Activated CD8-positive, alpha-beta memory T cell treated with anti-CD3 and anti-CD28 coated beads, Interleukin-2, amount 50 U/mL, for 24 hours (primary cell): ENCODE results near the gene HOXA3.

ENCODE experiments used
- DNase-seq: peaks from one replicate; pipeline ENCODE4 v3.0.0-alpha.2; 2020; ENCODE audit errors: extremely low read depth

Gene HOXA3

GRCh38 chr7:27114881-27115220 lies 37.5 kb downstream of the HOXA3 start:
- no peak for DNase-seq

GRCh38 chr7:27113991-27114769 lies 38.2 kb downstream of the HOXA3 start:
- no peak for DNase-seq

- DNase-seq, result no peak
Measured at GRCh38 chr7:27112955-27113949, 39.1 kb downstream of the HOXA3 start.

DNA sequence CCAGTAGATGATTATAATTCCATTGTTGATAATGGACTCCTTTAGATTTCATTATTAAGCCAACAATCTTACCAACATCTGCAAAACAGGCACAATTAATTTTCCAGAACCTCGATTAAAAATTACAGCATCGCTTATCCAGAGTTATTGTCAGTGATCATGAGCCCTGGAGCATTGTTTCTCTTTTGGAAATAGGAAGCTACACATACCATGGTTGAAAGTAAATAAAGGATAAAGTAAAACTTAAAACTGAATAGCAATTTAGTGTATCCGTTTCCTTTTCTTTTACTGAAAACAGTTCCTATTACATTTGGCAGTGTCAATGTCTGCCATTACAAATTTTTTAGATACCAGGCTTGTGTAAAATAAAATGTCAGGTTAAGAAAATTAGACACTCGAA lies 40.0 kb downstream of the HOXA3 start:
- DNase-seq, result no peak

GRCh38 chr7:27111751-27112277 lies 40.6 kb downstream of the HOXA3 start:
- DNase-seq, result no peak

GRCh38 chr7:27111042-27111750 lies 41.2 kb downstream of the HOXA3 start:
- no peak for DNase-seq

DNA sequence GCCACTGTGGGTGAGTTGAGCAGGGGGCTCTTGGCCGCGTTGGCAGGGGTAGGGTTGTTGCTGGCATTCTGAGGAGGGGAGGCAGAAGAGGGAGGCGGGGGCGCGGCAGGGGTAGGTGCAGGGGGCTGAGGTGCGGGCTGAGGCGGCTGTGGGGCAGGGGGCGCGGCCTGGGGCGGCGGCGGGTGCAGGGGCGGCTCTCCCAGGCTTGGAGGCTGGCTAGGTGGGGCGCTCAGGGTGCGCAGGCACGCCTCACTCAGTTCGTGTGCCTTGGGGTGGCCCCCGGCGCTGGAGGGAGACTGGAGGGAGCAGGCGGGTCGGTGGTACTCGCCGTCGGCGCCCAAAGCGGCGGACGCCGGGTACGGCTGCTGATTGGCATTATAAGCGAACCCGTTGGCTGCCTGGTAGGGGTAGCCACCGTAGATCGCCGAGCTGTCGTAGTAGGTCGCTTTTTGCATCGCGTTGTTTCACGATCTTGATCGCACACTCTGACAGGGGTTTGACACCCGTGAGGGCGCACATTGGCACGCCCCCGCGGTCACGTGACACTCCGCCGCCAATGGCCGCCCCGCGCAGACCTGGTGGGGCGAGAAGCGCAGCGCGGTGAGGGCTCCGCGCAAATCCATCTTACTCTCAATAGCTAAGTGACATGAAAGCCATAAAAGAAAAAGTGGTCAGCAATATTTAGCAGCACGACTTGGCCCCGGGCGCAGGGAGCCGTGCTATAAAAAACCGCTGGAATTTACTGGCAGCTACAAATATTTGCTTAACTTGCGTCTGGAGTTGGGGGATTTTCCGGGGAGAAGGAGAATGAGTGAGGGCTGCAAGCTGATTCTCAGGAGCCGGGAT lies 42.0 kb downstream of the HOXA3 start:
- DNase-seq, result no peak

- DNase-seq, result no peak
Measured at GRCh38 chr7:27109466-27110185, 42.8 kb downstream of the HOXA3 start.

GRCh38 chr7:27108390-27109127 lies 43.8 kb downstream of the HOXA3 start:
- no peak for DNase-seq

DNA sequence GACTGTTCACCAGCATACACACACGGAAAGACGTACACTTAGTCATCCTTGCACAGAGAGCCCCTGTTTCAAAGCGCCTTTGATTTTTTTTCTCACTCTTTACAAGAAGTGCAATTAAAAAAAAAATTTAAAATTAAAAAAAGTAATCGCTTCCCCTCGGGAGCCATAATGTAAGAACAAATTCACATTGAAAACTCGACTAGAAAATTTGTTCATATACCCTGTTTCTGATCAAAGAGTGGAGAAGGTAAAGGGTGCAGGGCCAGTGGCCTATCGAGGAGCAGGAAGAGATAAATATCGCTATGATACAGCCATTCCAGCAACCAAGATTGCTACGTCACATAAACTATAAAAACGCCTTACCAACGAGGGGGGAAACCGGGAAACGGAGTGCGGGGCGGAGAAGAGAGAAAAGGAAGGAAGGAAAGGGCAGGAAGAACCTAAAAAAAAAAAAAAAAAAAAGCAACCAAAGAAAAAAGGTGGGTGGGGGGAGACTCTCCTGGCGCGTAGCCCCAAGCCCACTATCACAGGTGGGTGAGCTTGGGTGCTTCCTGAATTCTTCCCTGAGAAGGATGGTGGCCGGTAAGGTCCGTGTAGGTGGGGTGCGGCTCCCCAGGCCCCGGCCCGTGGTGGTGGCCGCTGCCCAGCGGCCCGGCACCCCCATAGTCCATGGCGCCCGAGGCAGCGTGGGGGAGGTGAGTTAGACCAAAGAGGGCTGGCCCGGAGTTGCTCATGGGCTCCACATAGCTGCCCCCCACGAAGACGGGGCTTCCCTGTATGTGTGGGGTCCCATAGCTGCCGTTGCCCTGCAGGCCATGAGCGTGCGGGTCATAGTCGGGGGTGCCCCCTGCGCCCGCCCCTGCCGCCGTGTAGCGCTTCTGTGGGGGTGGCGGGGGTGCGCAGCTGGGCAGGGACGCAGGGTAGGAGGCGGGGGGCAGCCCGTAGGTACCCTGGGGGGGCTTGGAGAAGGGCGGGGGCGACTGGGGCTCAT lies 44.7 kb downstream of the HOXA3 start:
- no peak for DNase-seq

GRCh38 chr7:27106901-27107240 lies 45.5 kb downstream of the HOXA3 start:
- DNase-seq, result no peak

- DNase-seq, result no peak
Measured at GRCh38 chr7:27106181-27106900, 46.0 kb downstream of the HOXA3 start.

GRCh38 chr7:27105301-27106031 lies 46.9 kb downstream of the HOXA3 start:
- no peak for DNase-seq

- no peak for DNase-seq
Measured at GRCh38 chr7:27104341-27105058, 47.9 kb downstream of the HOXA3 start.

GRCh38 chr7:27103489-27104226 lies 48.7 kb downstream of the HOXA3 start:
- no peak for DNase-seq
